IMR-90 (cell line): ENCODE data around the gene ANKDD1B. TPM values are rescaled to one million over a fixed set of nuclear protein-coding genes. Genes with fewer than 3 reads are reported as not detected.

Experiments used
- ATAC-seq: fragments of 200-7000 bp; cut with Tn5 transposase; 2 replicates; pipeline ENCODE4 v1.9.1; 2020; ENCODE audit warnings: low read depth, mild to moderate bottlenecking, moderate library complexity
- BruUV-seq: library from RNA; stranded (reverse); fragments of 400-500 nt; replicated peaks from 2 replicates; lab custom pipeline; 2021; lab: Mats Ljungman, UMichigan
- CTCF ChIA-PET: fragments of 300-600 bp; formaldehyde crosslinking; extraction: SDS; loops from one replicate; lab custom pipeline; 2021; ENCODE audit warnings: antibody characterized with exemption; lab: Yijun Ruan, JAX
- POLR2A ChIA-PET: fragments of 300-600 bp; sonication (Branson Sonifier 250); formaldehyde crosslinking; loops from one replicate; lab custom pipeline; 2022; ENCODE audit warnings: antibody characterized with exemption; ENCODE audit not compliant: unreplicated experiment; lab: Charles Lee
- DNase-seq: peaks from one replicate; pipeline ENCODE4 v3.0.0; 2013
- H2AFZ ChIP-seq: replicated peaks from 2 replicates; pipeline ENCODE3; 2013; ENCODE audit warnings: low read length, mild to moderate bottlenecking; ENCODE audit not compliant: poor library complexity
- H2AK5ac ChIP-seq: 2 replicates; pipeline ENCODE4 v1.6.1; 2013; ENCODE audit warnings: low read depth, low read length, inconsistent platforms
- H2AK9ac ChIP-seq: replicated peaks from 2 replicates; pipeline ENCODE3; 2013; ENCODE audit warnings: mild to moderate bottlenecking, low read depth, low read length, moderate library complexity; ENCODE audit not compliant: poor library complexity
- H2BK120ac ChIP-seq: 2 replicates; pipeline ENCODE4 v1.6.1; 2013; ENCODE audit warnings: low read depth, low read length, inconsistent platforms
- H2BK15ac ChIP-seq: 3 replicates; pipeline ENCODE4 v1.6.1; 2013; ENCODE audit warnings: low read depth, low read length, inconsistent platforms
- H2BK20ac ChIP-seq: 2 replicates; pipeline ENCODE4 v1.6.1; 2013; ENCODE audit warnings: low read depth, mild to moderate bottlenecking, inconsistent platforms, low read length, moderate library complexity
- H2BK5ac ChIP-seq: 2 replicates; pipeline ENCODE4 v1.6.1; 2013; ENCODE audit warnings: mild to moderate bottlenecking, low read depth, low read length, inconsistent platforms; ENCODE audit not compliant: poor library complexity, severe bottlenecking
- H3K14ac ChIP-seq: replicated peaks from 2 replicates; pipeline ENCODE4 v1.6.1; 2013; ENCODE audit warnings: low read depth, low read length, inconsistent platforms
- H3K18ac ChIP-seq: 2 replicates; pipeline ENCODE4 v1.6.1; 2013; ENCODE audit warnings: low read depth, low read length, control low read depth
- H3K23ac ChIP-seq: 2 replicates; pipeline ENCODE4 v1.6.1; 2013; ENCODE audit warnings: low read depth, low read length, inconsistent platforms
- H3K27ac ChIP-seq: 2 replicates; pipeline ENCODE4 v1.5.1; 2013; ENCODE audit warnings: mild to moderate bottlenecking, control low read depth, low read length; ENCODE audit not compliant: insufficient read depth
- H3K27me3 ChIP-seq: 2 replicates; pipeline ENCODE4 v1.6.1; 2013; ENCODE audit warnings: low read length; ENCODE audit not compliant: control insufficient read depth, insufficient read depth
- H3K36me3 ChIP-seq: 2 replicates; pipeline ENCODE4 v1.6.1; 2013; ENCODE audit warnings: low read length, mixed read lengths; ENCODE audit not compliant: control insufficient read depth, insufficient read depth
- H3K4ac ChIP-seq: 2 replicates; pipeline ENCODE4 v1.6.1; 2013; ENCODE audit warnings: low read depth, low read length, inconsistent platforms
- H3K4me1 ChIP-seq: 2 replicates; pipeline ENCODE4 v1.6.1; 2013; ENCODE audit warnings: low read length, mixed read lengths; ENCODE audit not compliant: control insufficient read depth, insufficient read depth
- H3K4me2 ChIP-seq: 2 replicates; pipeline ENCODE4 v1.6.1; 2013; ENCODE audit warnings: low read depth, mild to moderate bottlenecking, control low read depth, low read length, moderate library complexity
- H3K4me3 ChIP-seq: 2 replicates; pipeline ENCODE4 v1.5.1; 2013; ENCODE audit warnings: low read depth, mild to moderate bottlenecking, control low read depth, low read length, moderate library complexity; ENCODE audit not compliant: insufficient read depth
- H3K56ac ChIP-seq: 2 replicates; pipeline ENCODE4 v1.6.1; 2013; ENCODE audit warnings: low read length, inconsistent platforms; ENCODE audit not compliant: insufficient read depth; ENCODE audit errors: extremely low read depth
- H3K79me1 ChIP-seq, 2 experiments: 2 replicates each; pipeline ENCODE4 v1.6.1; 2013; ENCODE audit warnings: low read length in 2 of 2, inconsistent platforms in 1 of 2, low read depth in 1 of 2
- H3K9ac ChIP-seq: 2 replicates; pipeline ENCODE4 v1.6.1; 2013; ENCODE audit warnings: low read depth, low read length, control low read depth
- H3K9me1 ChIP-seq: 2 replicates; pipeline ENCODE4 v1.6.1; 2013; ENCODE audit warnings: low read length, inconsistent platforms; ENCODE audit not compliant: insufficient read depth
- H3K9me3 ChIP-seq: 2 replicates; pipeline ENCODE4 v1.6.1; 2013; ENCODE audit warnings: low read length; ENCODE audit not compliant: control insufficient read depth, insufficient read depth
- H4K20me1 ChIP-seq: 2 replicates; pipeline ENCODE4 v1.6.1; 2013; ENCODE audit warnings: low read length, inconsistent platforms; ENCODE audit not compliant: insufficient read depth
- H4K5ac ChIP-seq: 2 replicates; pipeline ENCODE4 v1.6.1; 2013; ENCODE audit warnings: mild to moderate bottlenecking, low read depth, low read length, control low read depth
- H4K8ac ChIP-seq, 2 experiments: 2 replicates each; pipeline ENCODE4 v1.6.1; 2013; ENCODE audit warnings: low read depth in 2 of 2, low read length in 2 of 2, control low read depth in 1 of 2, inconsistent platforms in 1 of 2
- H4K91ac ChIP-seq: 2 replicates; pipeline ENCODE4 v1.6.1; 2013; ENCODE audit warnings: low read depth, low read length, inconsistent platforms; ENCODE audit not compliant: insufficient read depth
- BHLHE40 ChIP-seq: fragments of 150-350 bp; IDR thresholded peaks from 2 replicates; pipeline ENCODE4 v1.6.1; 2016; ENCODE audit warnings: mild to moderate bottlenecking, low read depth, low read length
- CEBPB ChIP-seq: IDR thresholded peaks from 2 replicates; pipeline ENCODE4 v1.6.1; 2012; ENCODE audit warnings: low read depth, low read length, improper control_type of control experiment
- CHD1 ChIP-seq: IDR thresholded peaks from 2 replicates; pipeline ENCODE4 v1.6.1; 2012; ENCODE audit warnings: low read depth, low read length, improper control_type of control experiment
- FOS ChIP-seq: fragments of 150-350 bp; IDR thresholded peaks from 2 replicates; pipeline ENCODE4 v1.6.1; 2016; ENCODE audit warnings: low read depth, low read length
- MAFK ChIP-seq: IDR thresholded peaks from 2 replicates; pipeline ENCODE4 v1.6.1; 2012; ENCODE audit warnings: low read depth, low read length, improper control_type of control experiment
- MAZ ChIP-seq: IDR thresholded peaks from 2 replicates; pipeline ENCODE4 v1.6.1; 2012; ENCODE audit warnings: low read depth, mild to moderate bottlenecking, low read length, improper control_type of control experiment, moderate library complexity, borderline replicate concordance
- MXI1 ChIP-seq: IDR thresholded peaks from 2 replicates; pipeline ENCODE4 v1.6.1; 2012; ENCODE audit warnings: low read depth, mild to moderate bottlenecking, low read length, moderate library complexity, borderline replicate concordance
- NFE2L2 ChIP-seq: fragments of 150-350 bp; IDR thresholded peaks from 2 replicates; pipeline ENCODE4 v1.6.1; 2016; ENCODE audit warnings: low read depth, mild to moderate bottlenecking, low read length
- POLR2A ChIP-seq: IDR thresholded peaks from 2 replicates; pipeline ENCODE4 v1.6.1; 2012; ENCODE audit warnings: mild to moderate bottlenecking, low read depth, low read length
- RAD21 ChIP-seq: IDR thresholded peaks from 2 replicates; pipeline ENCODE4 v1.6.1; 2012; ENCODE audit warnings: low read length, improper control_type of control experiment
- RCOR1 ChIP-seq: IDR thresholded peaks from 2 replicates; pipeline ENCODE4 v1.6.1; 2012; ENCODE audit warnings: mild to moderate bottlenecking, low read length, improper control_type of control experiment; ENCODE audit not compliant: insufficient replicate concordance
- RFX5 ChIP-seq: IDR thresholded peaks from 2 replicates; pipeline ENCODE4 v1.8.0; 2012; ENCODE audit warnings: low read depth, mild to moderate bottlenecking, low read length, moderate library complexity
- SMC3 ChIP-seq: fragments of 150-350 bp; IDR thresholded peaks from 2 replicates; pipeline ENCODE4 v1.6.1; 2016; ENCODE audit warnings: low read depth, mild to moderate bottlenecking, antibody characterized with exemption, low read length, moderate library complexity
- WGBS, 2 experiments: methylation state at CpG; one replicate each; pipeline versions ENCODE4 v1.1.5 to v1.1.7; 2013; ENCODE audit warnings: missing lambda C conversion rate in 2 of 2; ENCODE audit not compliant: insufficient read length in 1 of 2; ENCODE audit errors: extremely low coverage in 2 of 2; 5-methylcytosine and 5-hydroxymethylcytosine counted together
- dilution Hi-C: fragments of 300-500 bp; cut with HindIII; formaldehyde crosslinking; loops from one replicate; pipeline ENCODE4 v1.14.3; 2018; ENCODE audit warnings: low sequenced_read_pairs; ENCODE audit not compliant: unreplicated experiment
- in situ Hi-C: fragments of 300-500 bp; cut with MboI; formaldehyde crosslinking; loops from 3 replicates; pipeline ENCODE4 v1.14.3; 2019; ENCODE audit warnings: low sequenced_read_pairs, inconsistent platforms, mixed read lengths
- intact Hi-C: fragments of 100-400 bp; cut with micrococcal nuclease; formaldehyde crosslinking; loops from 2 replicates; pipeline ENCODE4 v1.10.0; 2022
- polyA plus RNA-seq, 3 experiments: library from polyadenylated mRNA; depleted of rRNA; stranded (reverse); fragments of >200 nt; gene quantifications; 2 replicates each; pipeline ENCODE4 v1.2.3, GENCODE V29; 2012; ENCODE audit warnings: low replicate concordance in 1 of 3
- total RNA-seq: library from RNA; depleted of rRNA; stranded (reverse); fragments of >200 nt; gene quantifications from 2 replicates; pipeline ENCODE4 v1.2.3, GENCODE V29; 2012
- TF ChIP-seq, protein P1 (sequence below): fragments of 150-350 bp; IDR thresholded peaks from 2 replicates; pipeline ENCODE4 v1.6.1; 2017; ENCODE audit warnings: mild to moderate bottlenecking, antibody characterized with exemption, low read length, low read depth
- TF ChIP-seq, protein P2 (sequence below): conservative IDR thresholded peaks from 2 replicates; pipeline ENCODE4 v1.5.1; 2012; ENCODE audit warnings: mild to moderate bottlenecking, low read depth, low read length, improper control_type of control experiment
- TF ChIP-seq, protein P3 (sequence below): fragments of 150-350 bp; IDR thresholded peaks from 2 replicates; pipeline ENCODE4 v1.6.1; 2016; ENCODE audit warnings: low read depth, mild to moderate bottlenecking, low read length, moderate library complexity, borderline replicate concordance

ANKDD1B gene
- total and polyA plus RNA-seq, 2 of the 4 experiments (the other 2 are of a cell fraction), result 0.24 TPM; not detected in 1

GRCh38 chr5:75706775-75707174 is 95.5 kb downstream of the ANKDD1B start:
- H3K79me1 ChIP-seq, result peaks cover 9 to 15% of the 10 kb centered on the region in 2 experiments; a peak in 3 of 4 replicates
- no peak overlapping the region for H2BK5ac ChIP-seq
- H3K4ac ChIP-seq, result no peak overlapping the region
- no peak overlapping the region for H3K56ac ChIP-seq
- H2BK120ac ChIP-seq, result no peak overlapping the region
- no peak overlapping the region for H2AK5ac ChIP-seq
- no peak for DNase-seq
- H3K9ac ChIP-seq, result no peak overlapping the region
- in situ Hi-C loops (no loop called here), dilution Hi-C loops (no loop called here), intact Hi-C loops (no loop called here)
- no peak overlapping the region for H2AFZ ChIP-seq
- ChIA-PET CTCF (no interaction called here), POLR2A (no interaction called here)
- BruUV-seq, result no TSS peak
- H3K18ac ChIP-seq, result no peak overlapping the region
- no peak overlapping the region for H2BK15ac ChIP-seq
- H3K23ac ChIP-seq, result no peak overlapping the region
- no peak overlapping the region for H4K8ac ChIP-seq
- TF ChIP-seq CEBPB (no peak), MAFK (no peak), MXI1 (no peak), RAD21 (no peak), CHD1 (no peak), BHLHE40 (no peak), MAZ (no peak), SMC3 (no peak), NFE2L2 (no peak), FOS (no peak), POLR2A (no peak), RFX5 (no peak), RCOR1 (no peak)
- TF ChIP-seq, protein P1, sequence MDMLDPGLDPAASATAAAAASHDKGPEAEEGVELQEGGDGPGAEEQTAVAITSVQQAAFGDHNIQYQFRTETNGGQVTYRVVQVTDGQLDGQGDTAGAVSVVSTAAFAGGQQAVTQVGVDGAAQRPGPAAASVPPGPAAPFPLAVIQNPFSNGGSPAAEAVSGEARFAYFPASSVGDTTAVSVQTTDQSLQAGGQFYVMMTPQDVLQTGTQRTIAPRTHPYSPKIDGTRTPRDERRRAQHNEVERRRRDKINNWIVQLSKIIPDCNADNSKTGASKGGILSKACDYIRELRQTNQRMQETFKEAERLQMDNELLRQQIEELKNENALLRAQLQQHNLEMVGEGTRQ, result no peak
- TF ChIP-seq, protein P2, sequence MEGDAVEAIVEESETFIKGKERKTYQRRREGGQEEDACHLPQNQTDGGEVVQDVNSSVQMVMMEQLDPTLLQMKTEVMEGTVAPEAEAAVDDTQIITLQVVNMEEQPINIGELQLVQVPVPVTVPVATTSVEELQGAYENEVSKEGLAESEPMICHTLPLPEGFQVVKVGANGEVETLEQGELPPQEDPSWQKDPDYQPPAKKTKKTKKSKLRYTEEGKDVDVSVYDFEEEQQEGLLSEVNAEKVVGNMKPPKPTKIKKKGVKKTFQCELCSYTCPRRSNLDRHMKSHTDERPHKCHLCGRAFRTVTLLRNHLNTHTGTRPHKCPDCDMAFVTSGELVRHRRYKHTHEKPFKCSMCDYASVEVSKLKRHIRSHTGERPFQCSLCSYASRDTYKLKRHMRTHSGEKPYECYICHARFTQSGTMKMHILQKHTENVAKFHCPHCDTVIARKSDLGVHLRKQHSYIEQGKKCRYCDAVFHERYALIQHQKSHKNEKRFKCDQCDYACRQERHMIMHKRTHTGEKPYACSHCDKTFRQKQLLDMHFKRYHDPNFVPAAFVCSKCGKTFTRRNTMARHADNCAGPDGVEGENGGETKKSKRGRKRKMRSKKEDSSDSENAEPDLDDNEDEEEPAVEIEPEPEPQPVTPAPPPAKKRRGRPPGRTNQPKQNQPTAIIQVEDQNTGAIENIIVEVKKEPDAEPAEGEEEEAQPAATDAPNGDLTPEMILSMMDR, result no peak
- TF ChIP-seq, protein P3, sequence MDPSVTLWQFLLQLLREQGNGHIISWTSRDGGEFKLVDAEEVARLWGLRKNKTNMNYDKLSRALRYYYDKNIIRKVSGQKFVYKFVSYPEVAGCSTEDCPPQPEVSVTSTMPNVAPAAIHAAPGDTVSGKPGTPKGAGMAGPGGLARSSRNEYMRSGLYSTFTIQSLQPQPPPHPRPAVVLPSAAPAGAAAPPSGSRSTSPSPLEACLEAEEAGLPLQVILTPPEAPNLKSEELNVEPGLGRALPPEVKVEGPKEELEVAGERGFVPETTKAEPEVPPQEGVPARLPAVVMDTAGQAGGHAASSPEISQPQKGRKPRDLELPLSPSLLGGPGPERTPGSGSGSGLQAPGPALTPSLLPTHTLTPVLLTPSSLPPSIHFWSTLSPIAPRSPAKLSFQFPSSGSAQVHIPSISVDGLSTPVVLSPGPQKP, result no peak
- no peaks in the 10 kb centered on the region for H3K4me1 ChIP-seq
- no peak overlapping the region for H3K4me2 ChIP-seq
- no peaks in the 10 kb centered on the region for H4K20me1 ChIP-seq
- H3K9me3 ChIP-seq, result no peaks in the 10 kb centered on the region
- H3K9me1 ChIP-seq, result no peaks in the 10 kb centered on the region; the same call in 1 of the 2 replicates
- no peak overlapping the region for H4K5ac ChIP-seq
- H4K91ac ChIP-seq, result no peak overlapping the region
- ATAC-seq, result no peak
- H3K27ac ChIP-seq, result no peak overlapping the region
- WGBS, 2 experiments, result no CpG with 5 or more reads among the region's 3 CpGs
- no peaks in the 10 kb centered on the region for H3K27me3 ChIP-seq
- no peak overlapping the region for H3K4me3 ChIP-seq
- H3K14ac ChIP-seq, result no peak overlapping the region
- peaks cover 11% of the 10 kb centered on the region for H3K36me3 ChIP-seq
- no peak overlapping the region for H2AK9ac ChIP-seq
- no peak overlapping the region for H2BK20ac ChIP-seq
